K562 (cell line): ENCODE results near the gene ATP5PB. TPM values are rescaled to one million over a fixed set of nuclear protein-coding genes. Genes with fewer than 3 reads are reported as not detected.
A peak's percentile ranks its signal among the peaks of the same experiment; 100 is the strongest.

ENCODE experiments used
- ATAC-seq: fragments of 200-7000 bp; cut with Tn5 transposase; 3 replicates; pipeline ENCODE4 v1.9.1; 2020; ENCODE audit warnings: moderate library complexity
- BruUV-seq: library from RNA; stranded (reverse); fragments of 400-500 nt; replicated peaks from 2 replicates; lab custom pipeline; 2021; lab: Mats Ljungman, UMichigan
- CTCF ChIA-PET: fragments of 300-600 bp; formaldehyde crosslinking; extraction: SDS; loops from one replicate; lab custom pipeline; 2021; ENCODE audit warnings: low intra/inter-chr PET ratio; lab: Yijun Ruan, JAX
- POLR2A ChIA-PET: fragments of 300-600, 350-650 bp; sonication (Branson Sonifier 250); formaldehyde crosslinking; extraction: SDS; loops from one replicate; lab custom pipeline; 2021; ENCODE audit warnings: antibody characterized with exemption, inconsistent platforms; lab: Yijun Ruan, JAX
- DNase-seq, 4 experiments: peaks; one replicate each; pipeline versions ENCODE4 v3.0.0 to v3.0.0-alpha.2; 2011 to 2018; ENCODE audit warnings: low spot score in 3 of 4, mixed read lengths in 3 of 4; ENCODE audit errors: extremely low read depth in 1 of 4
- FAIRE-seq: peaks from 2 replicates; lab custom pipeline; 2011; peaks lifted over from hg19 to GRCh38; lab: Jason Lieb, UNC
- H2AFZ ChIP-seq: 2 replicates; pipeline ENCODE4 v1.6.0; 2011; ENCODE audit warnings: low read depth, low read length, control low read depth, inconsistent platforms
- H3K27ac ChIP-seq: fragments of 200-600 bp; 3 replicates; pipeline ENCODE4 v1.8.0; 2011; ENCODE audit warnings: low read depth, mild to moderate bottlenecking, control low read depth, inconsistent platforms, low read length, moderate library complexity, mixed read lengths; ENCODE audit errors: extremely low read depth
- H3K27me3 ChIP-seq, 2 experiments: fragments of 300-600 bp in 1 of 2; 2 replicates in 1 of 2; 3 replicates in 1 of 2; pipeline versions ENCODE4 v1.6.0 to v1.8.0; 2011; ENCODE audit warnings: inconsistent platforms in 2 of 2, low read length in 2 of 2, mild to moderate bottlenecking in 1 of 2, mixed read lengths in 1 of 2, moderate library complexity in 1 of 2; ENCODE audit not compliant: control insufficient read depth in 2 of 2, insufficient read depth in 2 of 2
- H3K36me3 ChIP-seq: fragments of 300-600 bp; 3 replicates; pipeline ENCODE4 v1.8.0; 2011; ENCODE audit warnings: mild to moderate bottlenecking, low read length, inconsistent platforms; ENCODE audit not compliant: control insufficient read depth, insufficient read depth
- H3K4me1 ChIP-seq, 2 experiments: fragments of 200-600 bp in 1 of 2; replicated peaks in 1 of 2; 2 replicates in 1 of 2; 3 replicates in 1 of 2; pipeline versions ENCODE4 v1.5.1 to v1.8.0; 2011; ENCODE audit warnings: inconsistent platforms in 2 of 2, low read length in 2 of 2, mild to moderate bottlenecking in 1 of 2, mixed read lengths in 1 of 2, moderate library complexity in 1 of 2; ENCODE audit not compliant: control insufficient read depth in 2 of 2, insufficient read depth in 2 of 2
- H3K4me2 ChIP-seq: 2 replicates; pipeline ENCODE4 v1.6.1; 2011; ENCODE audit warnings: low read length, control low read depth, inconsistent platforms, mixed read lengths; ENCODE audit not compliant: insufficient read depth
- H3K4me3 ChIP-seq: fragments of 200-600 bp; sonication (generic), shearing (Covaris generic); 2 replicates; pipeline ENCODE4 v1.5.1; 2016; ENCODE audit warnings: control low read depth, inconsistent platforms
- H3K79me2 ChIP-seq: fragments of 200-600 bp; 3 replicates; pipeline ENCODE4 v1.8.0; 2011; ENCODE audit warnings: low read length, inconsistent platforms; ENCODE audit not compliant: control insufficient read depth, insufficient read depth
- H3K9ac ChIP-seq, 2 experiments: 2 replicates each; pipeline versions ENCODE4 v1.6.0 to v1.6.1; 2011; ENCODE audit warnings: low read depth in 2 of 2, low read length in 2 of 2, control low read depth in 1 of 2, inconsistent platforms in 1 of 2, mild to moderate bottlenecking in 1 of 2, mixed read lengths in 1 of 2; ENCODE audit not compliant: insufficient read depth in 1 of 2
- H3K9me1 ChIP-seq: one replicate; pipeline ENCODE4 v1.6.0; 2011; ENCODE audit warnings: inconsistent platforms, mild to moderate bottlenecking, low read length, moderate library complexity; ENCODE audit not compliant: control insufficient read depth, insufficient read depth
- H3K9me3 ChIP-seq: replicated peaks from 2 replicates; pipeline ENCODE4 v1.5.1; 2011; ENCODE audit warnings: low read depth, low read length, inconsistent platforms; ENCODE audit not compliant: control insufficient read depth, insufficient read depth
- H4K20me1 ChIP-seq: replicated peaks from 2 replicates; pipeline ENCODE4 v1.6.1; 2011; ENCODE audit warnings: low read length, inconsistent platforms, mixed read lengths; ENCODE audit not compliant: control insufficient read depth, insufficient read depth
- BCOR ChIP-seq: fragments of 450-650 bp; IDR thresholded peaks from 2 replicates; pipeline ENCODE4 v1.6.1; 2016
- NR2F6 ChIP-seq: fragments of 450-650 bp; formaldehyde crosslinking; IDR thresholded peaks from 2 replicates; pipeline ENCODE4 v1.4.0; 2020; ENCODE audit warnings: mild to moderate bottlenecking
- RBFOX2 ChIP-seq: fragments of 200-400 bp; formaldehyde crosslinking; IDR thresholded peaks from 2 replicates; pipeline ENCODE4 v1.6.1; 2017; ENCODE audit warnings: low read depth, mild to moderate bottlenecking, low read length, moderate library complexity
- SPI1 ChIP-seq: IDR thresholded peaks from 2 replicates; pipeline ENCODE4 v1.6.1; 2011; ENCODE audit warnings: low read depth, low read length, control low read depth, borderline replicate concordance
- WGBS: fragments of 100-300 bp; shearing (Covaris generic); methylation state at CpG from one replicate; pipeline ENCODE4 v1.1.6; 2016; ENCODE audit warnings: low coverage, mixed read lengths; ENCODE audit not compliant: insufficient coverage; ENCODE audit errors: missing lambda C conversion rate; 5-methylcytosine and 5-hydroxymethylcytosine counted together
- in situ Hi-C: fragments of 300-500 bp; cut with MboI; formaldehyde crosslinking; loops from 4 replicates; pipeline ENCODE4 v1.15.0; 2018; ENCODE audit warnings: inconsistent platforms, mixed read lengths
- intact Hi-C: fragments of 100-400 bp; cut with micrococcal nuclease; formaldehyde crosslinking; loops from 2 replicates; pipeline ENCODE4 v1.14.2; 2022
- polyA plus RNA-seq, 8 experiments: library from polyadenylated mRNA; depleted of rRNA in 4 of 8; stranded (reverse) in 5 of 8; unstranded in 3 of 8; fragments of >200 nt; fragmentation: Nextera tagmentation in 2 of 8; fragmentation: Illumina TruSeq in 1 of 8; extraction: Ambion mirVana in 2 of 8; extraction: Trizol in 1 of 8; gene quantifications; 2 replicates each; pipeline versions ENCODE4 v1.2.1 to v1.2.3, GENCODE V29; 2011 to 2014; ENCODE audit warnings: inconsistent platforms in 1 of 8, missing spikeins in 1 of 8
- total RNA-seq, 7 experiments: library from RNA; depleted of rRNA in 6 of 7; stranded (reverse); fragments of >200 nt in 6 of 7; fragmentation: Illumina TruSeq in 2 of 7; extraction: Trizol in 2 of 7; gene quantifications; 2 replicates each; pipeline versions ENCODE4 v1.2.1 to v1.2.3, GENCODE V29; 2011 to 2021; ENCODE audit warnings: low replicate concordance in 1 of 7
- TF ChIP-seq, protein P1 (sequence below): sonication (generic); formaldehyde crosslinking; IDR thresholded peaks from 2 replicates; pipeline ENCODE4 v1.8.1; 2023; ENCODE audit warnings: mild to moderate bottlenecking, missing genetic modification reagents

ATP5PB gene
- total and polyA plus RNA-seq, 9 of the 15 experiments (the other 6 are each of a cell fraction or from before 2014, with no cell fraction given) = 651 to 2,735 (median 1,061) TPM

GRCh38 chr1:111452581-111452980 lies 3.3 kb downstream of the ATP5PB start (continued):
- TF ChIP-seq, protein P1, sequence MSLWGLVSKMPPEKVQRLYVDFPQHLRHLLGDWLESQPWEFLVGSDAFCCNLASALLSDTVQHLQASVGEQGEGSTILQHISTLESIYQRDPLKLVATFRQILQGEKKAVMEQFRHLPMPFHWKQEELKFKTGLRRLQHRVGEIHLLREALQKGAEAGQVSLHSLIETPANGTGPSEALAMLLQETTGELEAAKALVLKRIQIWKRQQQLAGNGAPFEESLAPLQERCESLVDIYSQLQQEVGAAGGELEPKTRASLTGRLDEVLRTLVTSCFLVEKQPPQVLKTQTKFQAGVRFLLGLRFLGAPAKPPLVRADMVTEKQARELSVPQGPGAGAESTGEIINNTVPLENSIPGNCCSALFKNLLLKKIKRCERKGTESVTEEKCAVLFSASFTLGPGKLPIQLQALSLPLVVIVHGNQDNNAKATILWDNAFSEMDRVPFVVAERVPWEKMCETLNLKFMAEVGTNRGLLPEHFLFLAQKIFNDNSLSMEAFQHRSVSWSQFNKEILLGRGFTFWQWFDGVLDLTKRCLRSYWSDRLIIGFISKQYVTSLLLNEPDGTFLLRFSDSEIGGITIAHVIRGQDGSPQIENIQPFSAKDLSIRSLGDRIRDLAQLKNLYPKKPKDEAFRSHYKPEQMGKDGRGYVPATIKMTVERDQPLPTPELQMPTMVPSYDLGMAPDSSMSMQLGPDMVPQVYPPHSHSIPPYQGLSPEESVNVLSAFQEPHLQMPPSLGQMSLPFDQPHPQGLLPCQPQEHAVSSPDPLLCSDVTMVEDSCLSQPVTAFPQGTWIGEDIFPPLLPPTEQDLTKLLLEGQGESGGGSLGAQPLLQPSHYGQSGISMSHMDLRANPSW (CRISPR knock-in tag) = no peak
- no peak for TF ChIP-seq SPI1
- no peak for TF ChIP-seq BCOR

GRCh38 chr1:111453706-111454105 lies 4.4 kb downstream of the ATP5PB start:
- no peak overlapping the region for H3K4me3 ChIP-seq
- no peaks in the 10 kb centered on the region for H4K20me1 ChIP-seq
- FAIRE-seq = no peak
- intact Hi-C loops (no loop called here), in situ Hi-C loops (no loop called here)
- no peak overlapping the region for H3K4me2 ChIP-seq
- H3K79me2 ChIP-seq = peaks cover 83% of the 10 kb centered on the region
- no peak overlapping the region for H3K9ac ChIP-seq
- no peaks in the 10 kb centered on the region for H3K9me3 ChIP-seq
- TF ChIP-seq NR2F6 (no peak), RBFOX2 (0 out of 2 replicates have a peak, but pooled peaks have one; percentile 30)
- DNase-seq = no peak
- peaks cover 88% of the 10 kb centered on the region for H3K36me3 ChIP-seq
- no peaks in the 10 kb centered on the region for H3K27me3 ChIP-seq
- WGBS = 80% methylated on average over 3 of the region's 3 CpGs
- peaks cover 7 to 13% of the 10 kb centered on the region in 2 experiments for H3K4me1 ChIP-seq
- no peak overlapping the region for H2AFZ ChIP-seq
- no peak for ATAC-seq
- ChIA-PET POLR2A (interaction anchor here (0.6 to 4.8 kb wide), 7 partner anchors 9 to 265 kb away, joined by 3 to 30 read pairs (median 3); no protein-coding TSS in a partner anchor), CTCF (no interaction called here)
- no TSS peak for BruUV-seq
- no peaks in the 10 kb centered on the region for H3K9me1 ChIP-seq
- no peak overlapping the region for H3K27ac ChIP-seq
